HepG2 (cell line): ENCODE measurements around the gene DST. TPM values are rescaled to one million over a fixed set of nuclear protein-coding genes. Genes with fewer than 3 reads are reported as not detected.

Source experiments
- ATAC-seq: fragments of 200-7000 bp; cut with Tn5 transposase; 3 replicates; pipeline ENCODE4 v1.9.1; 2020; ENCODE audit warnings: mild to moderate bottlenecking, moderate library complexity
- BruUV-seq: library from RNA; stranded (reverse); fragments of 400-500 nt; replicated peaks from 2 replicates; lab custom pipeline; 2021; lab: Mats Ljungman, UMichigan
- CTCF ChIA-PET: fragments of 300-600 bp; formaldehyde crosslinking; extraction: SDS; loops from one replicate; lab custom pipeline; 2021; ENCODE audit warnings: low total read pairs, inconsistent platforms, low intra/inter-chr PET ratio; lab: Yijun Ruan, JAX
- POLR2A ChIA-PET: fragments of 350-600 bp; sonication (Branson Sonifier 250); formaldehyde crosslinking; loops from one replicate; lab custom pipeline; 2020; ENCODE audit warnings: antibody characterized with exemption, inconsistent platforms; lab: Yijun Ruan, JAX
- DNase-seq: peaks from one replicate; pipeline ENCODE4 v3.0.0-alpha.2; 2015; ENCODE audit warnings: low spot score
- FAIRE-seq: peaks from 3 replicates; lab custom pipeline; 2011; peaks lifted over from hg19 to GRCh38; lab: Jason Lieb, UNC
- H2AFZ ChIP-seq: one replicate; pipeline ENCODE4 v1.6.1; 2011; ENCODE audit warnings: low read length, inconsistent platforms
- H3K27ac ChIP-seq: fragments of 300-600 bp; 3 replicates; pipeline ENCODE4 v1.8.0; 2011; ENCODE audit warnings: mixed run types, mild to moderate bottlenecking, mixed read lengths, low read length, inconsistent platforms; ENCODE audit not compliant: insufficient read depth; ENCODE audit errors: extremely low read length
- H3K27me3 ChIP-seq, 2 experiments: fragments of 200-600 bp in 1 of 2; 2 replicates in 1 of 2; 3 replicates in 1 of 2; pipeline versions ENCODE4 v1.6.0 to v1.8.0; 2011; ENCODE audit warnings: low read length in 2 of 2, mild to moderate bottlenecking in 2 of 2, moderate library complexity in 2 of 2, inconsistent platforms in 1 of 2; ENCODE audit not compliant: insufficient read depth in 2 of 2, control insufficient read depth in 1 of 2
- H3K36me3 ChIP-seq, 2 experiments: fragments of 200-600 bp in 1 of 2; replicated peaks in 1 of 2; 2 replicates in 1 of 2; 3 replicates in 1 of 2; pipeline versions ENCODE4 v1.5.1 to v1.8.0; 2011; ENCODE audit warnings: low read length in 2 of 2, inconsistent platforms in 1 of 2; ENCODE audit not compliant: insufficient read depth in 2 of 2, control insufficient read depth in 1 of 2
- H3K4me1 ChIP-seq: 2 replicates; pipeline ENCODE4 v1.5.1; 2012; ENCODE audit warnings: low read length, inconsistent platforms; ENCODE audit not compliant: insufficient read depth
- H3K4me2 ChIP-seq: 2 replicates; pipeline ENCODE4 v1.6.0; 2011; ENCODE audit warnings: low read depth, low read length, inconsistent platforms
- H3K4me3 ChIP-seq, 3 experiments: fragments of 200-600 bp in 1 of 3; sonication (generic), shearing (Covaris generic) in 1 of 3; replicated peaks in 1 of 3; 2 replicates each; pipeline ENCODE4 v1.5.1; 2011 to 2016; ENCODE audit warnings: low read length in 3 of 3, inconsistent platforms in 2 of 3, low read depth in 2 of 3, mild to moderate bottlenecking in 2 of 3, control low read depth in 1 of 3, mixed read lengths in 1 of 3; ENCODE audit not compliant: insufficient read depth in 1 of 3
- H3K79me2 ChIP-seq: one replicate; pipeline ENCODE4 v1.6.1; 2011; ENCODE audit warnings: low read length, inconsistent platforms; ENCODE audit not compliant: insufficient read depth
- H3K9ac ChIP-seq: 2 replicates; pipeline ENCODE4 v1.6.0; 2011; ENCODE audit warnings: mild to moderate bottlenecking, low read depth, low read length, inconsistent platforms; ENCODE audit not compliant: insufficient read depth
- H3K9me3 ChIP-seq: 2 replicates; pipeline ENCODE4 v1.5.1; 2012; ENCODE audit warnings: mild to moderate bottlenecking, low read length
- H4K20me1 ChIP-seq: 2 replicates; pipeline ENCODE4 v1.6.0; 2011; ENCODE audit warnings: inconsistent platforms, mild to moderate bottlenecking, low read length, moderate library complexity; ENCODE audit not compliant: insufficient read depth
- AKAP8 ChIP-seq: sonication (generic); formaldehyde crosslinking; IDR thresholded peaks from 2 replicates; pipeline ENCODE4 v1.5.1; 2020; ENCODE audit warnings: mild to moderate bottlenecking, missing genetic modification reagents
- BHLHE40 ChIP-seq: IDR thresholded peaks from 2 replicates; pipeline ENCODE4 v1.6.1; 2011; ENCODE audit warnings: low read length, improper control_type of control experiment
- GABPA ChIP-seq, 2 experiments: IDR thresholded peaks; 2 replicates each; pipeline ENCODE4 v1.6.1; 2011 to 2016; ENCODE audit warnings: low read depth in 2 of 2, low read length in 1 of 2, missing biosample characterization in 1 of 2, missing genetic modification characterization in 1 of 2
- HOXA9 ChIP-seq: sonication (generic); formaldehyde crosslinking; IDR thresholded peaks from 2 replicates; pipeline ENCODE4 v1.8.1; 2022; ENCODE audit warnings: missing genetic modification reagents, mild to moderate bottlenecking, moderate library complexity, borderline replicate concordance
- NFATC3 ChIP-seq: sonication (generic); formaldehyde crosslinking; IDR thresholded peaks from 2 replicates; pipeline ENCODE4 v1.5.1; 2020; ENCODE audit warnings: mild to moderate bottlenecking, missing genetic modification reagents
- PAF1 ChIP-seq: IDR thresholded peaks from 2 replicates; pipeline ENCODE4 v1.6.1; 2016; ENCODE audit warnings: missing genetic modification reagents, missing compliant biosample characterization
- RARA ChIP-seq: IDR thresholded peaks from 2 replicates; pipeline ENCODE4 v1.6.1; 2016; ENCODE audit warnings: missing genetic modification reagents, missing compliant biosample characterization
- RCOR2 ChIP-seq: IDR thresholded peaks from 2 replicates; pipeline ENCODE4 v1.6.1; 2016; ENCODE audit warnings: missing biosample characterization, missing genetic modification reagents
- ZBTB38 ChIP-seq: sonication (generic); formaldehyde crosslinking; IDR thresholded peaks from 2 replicates; pipeline ENCODE4 v1.5.1; 2020; ENCODE audit warnings: mild to moderate bottlenecking, missing genetic modification reagents
- ZNF136 ChIP-seq: sonication (generic); formaldehyde crosslinking; IDR thresholded peaks from 2 replicates; pipeline ENCODE4 v1.8.1; 2022; ENCODE audit warnings: low read depth, mild to moderate bottlenecking, moderate library complexity, missing genetic modification reagents
- ZNF674 ChIP-seq: sonication (generic); formaldehyde crosslinking; IDR thresholded peaks from 2 replicates; pipeline ENCODE4 v1.5.0; 2020; ENCODE audit warnings: low read depth, mild to moderate bottlenecking, missing genetic modification reagents
- ZNF709 ChIP-seq: sonication (generic); formaldehyde crosslinking; IDR thresholded peaks from 2 replicates; pipeline ENCODE4 v1.5.0; 2020; ENCODE audit warnings: mild to moderate bottlenecking, missing genetic modification reagents
- ZNF790 ChIP-seq: sonication (generic); formaldehyde crosslinking; IDR thresholded peaks from 2 replicates; pipeline ENCODE4 v1.8.0; 2022; ENCODE audit warnings: missing genetic modification reagents, mild to moderate bottlenecking, borderline replicate concordance
- ZNF850 ChIP-seq: sonication (generic); formaldehyde crosslinking; conservative IDR thresholded peaks from 2 replicates; pipeline ENCODE4 v1.9.0; 2021; ENCODE audit warnings: mild to moderate bottlenecking, missing genetic modification reagents
- WGBS: methylation state at CpG from one replicate; pipeline ENCODE4 v1.1.6; 2017; ENCODE audit warnings: low lambda C conversion rate; 5-methylcytosine and 5-hydroxymethylcytosine counted together
- in situ Hi-C: cut with HindIII; loops from 2 replicates; pipeline ENCODE4 v1.10.0; 2017; ENCODE audit warnings: low pct_unique_long_range_greater_than_20kb; ENCODE audit not compliant: extremely low pct_ligation_motif_present
- intact Hi-C: fragments of 100-400 bp; cut with micrococcal nuclease; formaldehyde crosslinking; loops from one replicate; pipeline ENCODE4 v1.10.0; 2022; ENCODE audit not compliant: unreplicated experiment
- polyA plus RNA-seq, 8 experiments: library from polyadenylated mRNA; depleted of rRNA in 3 of 8; stranded (reverse) in 7 of 8; unstranded in 1 of 8; fragments of >200 nt; fragmentation: Illumina TruSeq in 4 of 8; extraction: Trizol in 4 of 8; gene quantifications; 2 replicates each; pipeline versions ENCODE4 v1.2.1 to v1.2.3, GENCODE V29; 2011 to 2016; ENCODE audit warnings: low read depth in 4 of 8, missing spikeins in 1 of 8, mixed read lengths in 1 of 8; ENCODE audit not compliant: insufficient read depth in 1 of 8
- total RNA-seq, 5 experiments: library from RNA; depleted of rRNA; stranded (reverse); fragments of >200 nt; fragmentation: Illumina TruSeq; extraction: Trizol; gene quantifications; 2 replicates each; pipeline ENCODE4 v1.2.3, GENCODE V29; 2016; ENCODE audit warnings: low read depth in 1 of 5

Gene DST
- total and polyA plus RNA-seq, 2 of the 13 experiments (the other 11 are each of a cell fraction or from before 2014, with no cell fraction given) = 64.4 to 89.0 TPM

DNA sequence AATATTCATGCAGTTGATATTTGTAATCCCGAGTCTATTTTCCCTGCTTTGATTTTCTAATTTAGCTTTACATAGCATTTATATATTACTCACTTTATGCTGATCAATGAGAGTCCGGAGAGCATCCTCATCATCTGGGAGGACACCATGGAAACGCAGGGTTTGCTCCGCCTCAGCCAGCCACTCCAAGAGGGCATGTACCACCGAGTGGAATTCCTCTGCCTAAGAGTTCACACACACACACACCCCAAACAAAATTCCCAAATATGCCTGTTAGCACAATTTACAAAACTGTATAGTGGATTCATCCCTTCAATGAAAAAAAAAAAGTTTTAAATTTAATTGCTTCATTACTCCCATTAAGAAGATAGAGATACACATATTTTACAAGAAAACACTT lies 160.7 kb downstream of the DST start:
- Histone ChIP-seq H3K36me3 (peaks cover 10 to 28% of the 10 kb centered on the region in 2 experiments), H3K4me2 (no peak overlapping the region), H3K27me3 (no peaks in the 10 kb centered on the region), H3K4me1 (peaks cover 16% of the 10 kb centered on the region), H3K9me3 (no peaks in the 10 kb centered on the region), H3K4me3 (no peak overlapping the region), H3K27ac (peak overlapping the region; percentile 45), H3K79me2 (no peaks in the 10 kb centered on the region), H2AFZ (no peak overlapping the region), H3K9ac (no peak overlapping the region), H4K20me1 (no peaks in the 10 kb centered on the region)
- FAIRE-seq (no peak), DNase-seq (no peak), ATAC-seq (no peak)
- POLR2A ChIA-PET = interaction anchor here (0.6 kb wide), 1 partner anchor 61 kb away, joined by 4 read pairs; no protein-coding TSS in a partner anchor
- no TSS peak for BruUV-seq
- WGBS = 91% methylated on average over 5 of the region's 5 CpGs
- intact Hi-C loops = loop anchor here (1.0 to 5.0 kb wide), 6 partner anchors 29 to 123 kb away; no protein-coding TSS in a partner anchor
- CTCF ChIA-PET = interaction anchor here (1.1 kb wide), 1 partner anchor 122 kb away, joined by 3 read pairs; no protein-coding TSS in a partner anchor
- TF ChIP-seq RARA (CRISPR knock-in tag) (no peak), ZBTB38 (CRISPR knock-in tag) (no peak), ZNF790 (CRISPR knock-in tag) (no peak), HOXA9 (no peak), ZNF850 (CRISPR knock-in tag) (no peak), ZNF709 (CRISPR knock-in tag) (no peak), ZNF674 (CRISPR knock-in tag) (no peak), BHLHE40 (no peak), NFATC3 (CRISPR knock-in tag) (no peak), AKAP8 (CRISPR knock-in tag) (no peak), GABPA (IDR thresholded peaks at IDR 0.05; ENCODE audit: low read depth, low read length) (no peak), GABPA (CRISPR knock-in tag; IDR thresholded peaks at IDR 0.05; ENCODE audit: low read depth) (no peak), RCOR2 (CRISPR knock-in tag) (no peak), ZNF136 (CRISPR knock-in tag) (no peak), PAF1 (CRISPR knock-in tag) (no peak)
- in situ Hi-C loops = no loop called here
